Body of pancreas (tissue), 4 donors: ENCODE results near the gene NDN.

Source experiments
- POLR2A ChIP-seq, 3 donors: fragments of 450-650 bp; IDR thresholded peaks; one replicate each; pipeline ENCODE4 v1.6.1; 2016; ENCODE audit warnings: antibody characterized with exemption in 3 of 3, mild to moderate bottlenecking in 2 of 3
- TF ChIP-seq, protein P1 (sequence below), 7 experiments: fragments of 450-650 bp in 4 of 7; fragments of 200-600 bp in 3 of 7; sonication (generic) in 3 of 7; IDR thresholded peaks; one replicate each; pipeline ENCODE4 v1.5.1; 2016 to 2019; ENCODE audit warnings: antibody characterized with exemption in 7 of 7

DNA sequence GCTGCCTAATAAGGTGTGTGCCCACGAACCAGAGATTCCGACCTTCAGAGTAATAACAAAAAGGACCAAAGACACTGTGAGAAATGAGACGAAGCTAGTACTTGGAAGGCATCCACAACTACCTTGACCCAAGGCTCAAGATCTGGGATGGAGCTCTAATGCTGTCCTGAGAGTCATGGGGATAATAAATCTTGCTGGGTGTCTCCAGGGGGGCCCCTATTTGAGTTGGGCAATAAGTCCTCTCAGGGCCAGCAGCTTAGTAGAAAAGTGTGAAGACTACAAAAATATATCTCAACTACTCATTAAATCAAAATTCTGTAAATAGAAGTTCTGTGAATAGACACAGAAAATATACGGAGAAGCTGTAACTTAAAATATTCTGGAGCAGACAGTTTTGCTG is 2.9 kb upstream of the NDN start:
- TF ChIP-seq, protein P1, sequence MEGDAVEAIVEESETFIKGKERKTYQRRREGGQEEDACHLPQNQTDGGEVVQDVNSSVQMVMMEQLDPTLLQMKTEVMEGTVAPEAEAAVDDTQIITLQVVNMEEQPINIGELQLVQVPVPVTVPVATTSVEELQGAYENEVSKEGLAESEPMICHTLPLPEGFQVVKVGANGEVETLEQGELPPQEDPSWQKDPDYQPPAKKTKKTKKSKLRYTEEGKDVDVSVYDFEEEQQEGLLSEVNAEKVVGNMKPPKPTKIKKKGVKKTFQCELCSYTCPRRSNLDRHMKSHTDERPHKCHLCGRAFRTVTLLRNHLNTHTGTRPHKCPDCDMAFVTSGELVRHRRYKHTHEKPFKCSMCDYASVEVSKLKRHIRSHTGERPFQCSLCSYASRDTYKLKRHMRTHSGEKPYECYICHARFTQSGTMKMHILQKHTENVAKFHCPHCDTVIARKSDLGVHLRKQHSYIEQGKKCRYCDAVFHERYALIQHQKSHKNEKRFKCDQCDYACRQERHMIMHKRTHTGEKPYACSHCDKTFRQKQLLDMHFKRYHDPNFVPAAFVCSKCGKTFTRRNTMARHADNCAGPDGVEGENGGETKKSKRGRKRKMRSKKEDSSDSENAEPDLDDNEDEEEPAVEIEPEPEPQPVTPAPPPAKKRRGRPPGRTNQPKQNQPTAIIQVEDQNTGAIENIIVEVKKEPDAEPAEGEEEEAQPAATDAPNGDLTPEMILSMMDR (IDR thresholded peaks at IDR 0.05), result no peak
- no peak for TF ChIP-seq POLR2A (IDR thresholded peaks at IDR 0.05)
